Thyroid gland (tissue), 4 donors: ENCODE data around the gene ZBTB42. TPM values are rescaled to one million over a fixed set of nuclear protein-coding genes. Genes with fewer than 3 reads are reported as not detected.

ENCODE experiments used
- DNase-seq, 2 donors: peaks; one replicate each; pipeline ENCODE4 v3.0.0-alpha.2; 2019
- H3K27ac ChIP-seq, 3 donors: fragments of 200-600 bp; sonication (generic); 1 replicate in 2 of 3; 2 replicates in 1 of 3; pipeline ENCODE4 v1.5.1; 2016 to 2019; ENCODE audit warnings: mild to moderate bottlenecking in 1 of 3, moderate library complexity in 1 of 3
- H3K27me3 ChIP-seq: fragments of 200-600 bp; sonication (generic); one replicate; pipeline ENCODE4 v1.5.1; 2019
- H3K36me3 ChIP-seq, 2 donors: fragments of 200-600 bp; sonication (generic); one replicate each; pipeline ENCODE4 v1.5.1; 2016 to 2019
- H3K4me1 ChIP-seq, 2 donors: fragments of 200-600 bp; sonication (generic); one replicate each; pipeline ENCODE4 v1.5.1; 2017 to 2019
- H3K4me3 ChIP-seq, 3 donors: fragments of 200-600 bp; sonication (generic); replicated peaks in 1 of 3; 1 replicate in 2 of 3; 2 replicates in 1 of 3; pipeline ENCODE4 v1.5.1; 2016; ENCODE audit warnings: mild to moderate bottlenecking in 1 of 3
- H3K9me3 ChIP-seq: fragments of 200-600 bp; sonication (generic); one replicate; pipeline ENCODE4 v1.5.1; 2017
- CTCF ChIP-seq, 6 experiments: fragments of 200-600 bp in 3 of 6; fragments of 450-650 bp in 3 of 6; sonication (generic) in 3 of 6; IDR thresholded peaks; one replicate each; pipeline ENCODE4 v1.5.1; 2016 to 2019; ENCODE audit warnings: antibody characterized with exemption in 6 of 6, mild to moderate bottlenecking in 2 of 6, inconsistent platforms in 1 of 6, moderate library complexity in 1 of 6
- POLR2A ChIP-seq, 2 donors: fragments of 450-650 bp; IDR thresholded peaks; one replicate each; pipeline ENCODE4 v1.6.1; 2017; ENCODE audit warnings: antibody characterized with exemption in 2 of 2, mild to moderate bottlenecking in 2 of 2, moderate library complexity in 1 of 2
- WGBS, 2 donors: methylation state at CpG; one replicate each; pipeline ENCODE4 v1.1.5; 2017; 5-methylcytosine and 5-hydroxymethylcytosine counted together
- intact Hi-C: fragments of 100-400 bp; cut with DNase I; formaldehyde crosslinking; loops from one replicate; pipeline ENCODE4 v1.15.1; 2023
- total RNA-seq, 4 donors: library from RNA; depleted of rRNA; stranded (reverse); fragments of >200 nt; gene quantifications; one replicate each; pipeline ENCODE4 v1.2.3, GENCODE V29; 2016

ZBTB42 gene
- total RNA-seq, 4 donors from 2014 or later = 12.9 to 29.4 (median 16.8) TPM

DNA sequence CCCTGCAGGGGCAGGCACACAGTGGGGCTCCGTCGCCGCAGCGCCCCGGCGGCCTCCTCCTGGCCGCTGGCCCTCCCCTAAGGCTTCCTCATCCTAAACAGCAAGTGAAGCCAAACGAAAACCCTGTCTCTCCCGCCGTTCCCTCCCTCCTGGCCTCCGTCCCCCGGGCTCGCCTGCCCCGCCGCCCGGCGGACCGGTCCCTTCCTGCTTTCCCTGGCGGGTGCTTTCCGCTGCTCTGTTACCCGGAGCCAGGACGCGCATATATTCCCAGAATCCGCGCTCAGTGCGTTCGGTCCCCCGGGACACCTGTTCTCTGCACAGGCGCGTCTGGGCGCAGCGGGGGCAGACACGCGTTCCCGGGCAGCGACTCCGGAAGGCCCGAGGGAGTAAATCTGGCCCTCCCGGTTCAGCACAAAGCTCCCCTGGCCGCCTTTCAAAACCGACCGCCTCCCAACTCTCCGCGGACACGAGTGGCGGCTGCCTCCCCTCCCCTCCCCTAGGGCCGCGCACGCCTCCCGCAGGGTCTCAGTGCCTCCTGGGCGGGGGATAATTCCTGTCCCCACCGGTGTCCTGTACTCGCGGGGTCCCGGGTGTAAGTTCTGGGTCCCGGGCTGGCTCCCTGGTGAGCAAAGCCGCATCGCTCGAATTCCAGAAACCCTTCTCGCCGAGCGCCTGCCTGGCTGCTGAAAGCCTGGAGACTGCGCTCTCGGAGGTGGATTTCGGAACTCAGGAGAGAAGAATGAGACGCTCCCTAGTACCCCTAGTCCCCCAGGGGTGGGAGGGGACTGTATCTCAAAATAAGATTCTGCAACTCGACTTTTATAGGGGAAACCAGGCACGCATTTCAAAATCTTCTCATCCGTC is 42.8 kb downstream of the ZBTB42 start:
- intact Hi-C loops = no loop called here
- Histone ChIP-seq H3K4me1 (peaks cover 13 to 16% of the 10 kb centered on the region in 2 donors), H3K4me3 (peak overlapping the region in 1 of 3 donors; percentile 30), H3K9me3 (no peaks in the 10 kb centered on the region), H3K27me3 (no peaks in the 10 kb centered on the region), H3K36me3 (no peaks in the 10 kb centered on the region), H3K27ac (no peak overlapping the region)
- TF ChIP-seq CTCF (IDR thresholded peaks at IDR 0.05) (no peak), POLR2A (IDR thresholded peaks at IDR 0.05) (no peak)
- peak; percentile 36 to 48 for DNase-seq
- 1 to 7% methylated on average over 30 to 36 of the region's 69 CpGs for WGBS, 2 donors

DNA sequence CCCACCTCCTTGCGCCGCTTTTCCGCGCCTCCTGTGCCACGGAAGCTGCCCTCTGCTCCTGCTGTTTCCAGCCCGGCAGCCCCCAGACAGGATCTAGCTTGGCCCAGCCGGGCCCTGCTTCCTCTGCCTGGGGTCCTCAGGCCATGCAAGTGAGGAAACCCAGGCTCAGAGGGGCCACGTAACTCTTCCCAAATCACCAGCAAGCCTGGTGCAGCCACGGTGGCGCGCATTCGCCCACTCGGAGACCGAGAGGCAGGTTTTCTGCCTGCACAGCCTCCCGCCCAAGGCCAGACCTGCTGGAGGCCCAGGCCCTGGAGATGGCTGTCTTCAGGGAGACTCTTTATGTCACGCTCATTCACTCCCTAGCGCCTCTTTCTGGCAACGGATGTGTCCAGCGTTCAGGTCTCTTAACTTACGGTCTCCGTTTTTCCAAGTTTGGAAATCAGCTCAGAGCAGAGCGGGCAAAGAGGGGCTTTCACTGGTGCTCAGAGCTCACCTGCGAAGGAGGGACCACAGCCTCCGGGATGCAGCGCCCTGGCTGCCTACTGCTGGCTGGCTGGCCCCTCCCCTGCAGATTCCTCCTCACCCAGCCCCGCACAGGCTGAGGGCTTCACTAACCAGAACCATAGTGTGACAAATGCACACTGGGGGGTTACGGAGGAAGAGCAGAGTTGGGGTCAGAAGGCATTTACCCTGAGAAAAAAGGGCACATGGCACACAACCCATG is 43.6 kb downstream of the ZBTB42 start:
- H3K4me1 ChIP-seq = peaks cover 13 to 16% of the 10 kb centered on the region in 2 donors
- WGBS, 2 donors = 17 to 21% methylated on average over 21 to 27 of the region's 27 CpGs
- H3K4me3 ChIP-seq = peak overlapping the region in 1 of 3 donors; percentile 30
- H3K27ac ChIP-seq = no peak overlapping the region
- no peak for DNase-seq
- H3K9me3 ChIP-seq = no peaks in the 10 kb centered on the region
- TF ChIP-seq CTCF (IDR thresholded peaks at IDR 0.05) (no peak), POLR2A (IDR thresholded peaks at IDR 0.05) (no peak)
- H3K27me3 ChIP-seq = no peaks in the 10 kb centered on the region
- no peaks in the 10 kb centered on the region for H3K36me3 ChIP-seq
- intact Hi-C loops = no loop called here

- Histone ChIP-seq H3K4me3 (no peak overlapping the region), H3K27ac (no peak overlapping the region), H3K36me3 (no peaks in the 10 kb centered on the region), H3K9me3 (no peaks in the 10 kb centered on the region), H3K27me3 (no peaks in the 10 kb centered on the region), H3K4me1 (peaks cover 13 to 16% of the 10 kb centered on the region in 2 donors)
- 93% methylated on average over 3 to 4 of the region's 4 CpGs for WGBS, 2 donors
- intact Hi-C loops = no loop called here
- no peak for DNase-seq
- TF ChIP-seq POLR2A (IDR thresholded peaks at IDR 0.05) = no peak
- no peak for TF ChIP-seq CTCF (IDR thresholded peaks at IDR 0.05)
These were observed 44.2 kb downstream of the ZBTB42 start for GRCh38 chr14:104845033-104845666.

GRCh38 chr14:104845834-104846441 is 45.0 kb downstream of the ZBTB42 start:
- H3K27me3 ChIP-seq = no peaks in the 10 kb centered on the region
- intact Hi-C loops = no loop called here
- peaks cover 13 to 16% of the 10 kb centered on the region in 2 donors for H3K4me1 ChIP-seq
- H3K36me3 ChIP-seq = no peaks in the 10 kb centered on the region
- 84 to 90% methylated on average over 3 of the region's 3 CpGs for WGBS, 2 donors
- H3K27ac ChIP-seq = no peak overlapping the region
- DNase-seq = no peak
- no peaks in the 10 kb centered on the region for H3K9me3 ChIP-seq
- no peak overlapping the region for H3K4me3 ChIP-seq
- no peak for TF ChIP-seq POLR2A (IDR thresholded peaks at IDR 0.05)
- no peak for TF ChIP-seq CTCF (IDR thresholded peaks at IDR 0.05)
